GM04503 (cell line): ENCODE measurements around the gene RIPK4.

Source experiments
- DNase-seq: peaks from one replicate; pipeline ENCODE4 v3.0.0-alpha.2; 2012; ENCODE audit warnings: low read depth

Gene RIPK4

GRCh38 chr21:41691205-41692184 is 75.4 kb downstream of the RIPK4 start:
- DNase-seq, result no peak
